Activated T-helper 1 cell treated with anti-CD3 and anti-CD28 coated beads, Interleukin-12 subunit alpha, Interleukin-12 subunit beta, Interleukin-2, Interleukin-4 antibody, amounts not matched to agents 30 ng/mL and 10 ng/mL and 1 ng/mL, durations not matched to agents 14 hours and 24 hours and 36 hours (primary cell): ENCODE data around the gene RPL13A. TPM values are rescaled to one million over a fixed set of nuclear protein-coding genes. Genes with fewer than 3 reads are reported as not detected.
"Not testable (repeated sequence)": the region's sequence is repeated elsewhere in the genome, so short reads cannot be mapped to it uniquely, and the experiment has no call there.

ENCODE experiments used
- DNase-seq: peaks from one replicate; pipeline ENCODE4 v3.0.0; 2021; ENCODE audit warnings: low spot score
- H3K27ac Mint-ChIP-seq: one replicate; pipeline ENCODE4 v1.8.0; 2021; ENCODE audit warnings: mild to moderate bottlenecking, mixed read lengths
- H3K27me3 Mint-ChIP-seq: one replicate; pipeline ENCODE4 v1.8.0; 2022; ENCODE audit warnings: mild to moderate bottlenecking, moderate library complexity, mixed read lengths; ENCODE audit not compliant: insufficient read depth
- H3K36me3 Mint-ChIP-seq: one replicate; pipeline ENCODE4 v1.8.0; 2021; ENCODE audit warnings: low read depth, mixed read lengths
- H3K4me1 Mint-ChIP-seq: one replicate; pipeline ENCODE4 v1.8.0; 2021; ENCODE audit warnings: low read depth, mixed read lengths
- H3K4me3 Mint-ChIP-seq: one replicate; pipeline ENCODE4 v1.8.0; 2021; ENCODE audit warnings: mild to moderate bottlenecking, moderate library complexity, mixed read lengths
- H3K9me3 Mint-ChIP-seq: one replicate; pipeline ENCODE4 v1.8.0; 2021; ENCODE audit warnings: mixed read lengths
- intact Hi-C: fragments of 100-400 bp; cut with micrococcal nuclease; formaldehyde crosslinking; loops from one replicate; pipeline ENCODE4 v1.15.1; 2024
- total RNA-seq: library from RNA; stranded (reverse); gene quantifications from 2 replicates; pipeline ENCODE4 v1.2.3, GENCODE V29; 2022

RPL13A gene
- total RNA-seq, 1 donor from 2014 or later = 2,988 TPM

DNA sequence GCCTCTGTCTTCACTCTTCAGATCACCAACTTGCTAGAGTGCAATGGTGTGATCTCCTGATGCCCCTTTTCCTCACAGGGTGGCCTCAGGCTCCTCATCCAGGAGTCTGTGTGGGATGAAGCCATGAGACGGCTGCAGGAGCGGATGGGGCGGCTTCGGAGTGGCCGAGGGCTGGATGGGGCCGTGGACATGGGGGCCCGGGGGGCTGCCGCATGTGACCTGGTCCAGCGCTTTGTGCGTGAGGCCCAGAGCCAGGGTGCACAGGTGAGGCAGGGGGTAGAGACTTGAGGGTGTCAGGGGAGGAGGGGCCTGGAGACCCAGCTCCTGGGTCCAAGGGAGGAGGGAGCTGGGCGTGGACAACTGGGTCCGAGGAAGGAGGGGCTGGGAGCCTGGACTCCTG is 24.9 kb upstream of the RPL13A start:
- Mint-ChIP-seq H3K4me3 (no peak overlapping the region), H3K27ac (no peak overlapping the region), H3K27me3 (no peaks in the 10 kb centered on the region), H3K36me3 (no peaks in the 10 kb centered on the region), H3K9me3 (no peaks in the 10 kb centered on the region), H3K4me1 (no peaks in the 10 kb centered on the region)
- intact Hi-C loops = no loop called here
- DNase-seq = no peak

DNA sequence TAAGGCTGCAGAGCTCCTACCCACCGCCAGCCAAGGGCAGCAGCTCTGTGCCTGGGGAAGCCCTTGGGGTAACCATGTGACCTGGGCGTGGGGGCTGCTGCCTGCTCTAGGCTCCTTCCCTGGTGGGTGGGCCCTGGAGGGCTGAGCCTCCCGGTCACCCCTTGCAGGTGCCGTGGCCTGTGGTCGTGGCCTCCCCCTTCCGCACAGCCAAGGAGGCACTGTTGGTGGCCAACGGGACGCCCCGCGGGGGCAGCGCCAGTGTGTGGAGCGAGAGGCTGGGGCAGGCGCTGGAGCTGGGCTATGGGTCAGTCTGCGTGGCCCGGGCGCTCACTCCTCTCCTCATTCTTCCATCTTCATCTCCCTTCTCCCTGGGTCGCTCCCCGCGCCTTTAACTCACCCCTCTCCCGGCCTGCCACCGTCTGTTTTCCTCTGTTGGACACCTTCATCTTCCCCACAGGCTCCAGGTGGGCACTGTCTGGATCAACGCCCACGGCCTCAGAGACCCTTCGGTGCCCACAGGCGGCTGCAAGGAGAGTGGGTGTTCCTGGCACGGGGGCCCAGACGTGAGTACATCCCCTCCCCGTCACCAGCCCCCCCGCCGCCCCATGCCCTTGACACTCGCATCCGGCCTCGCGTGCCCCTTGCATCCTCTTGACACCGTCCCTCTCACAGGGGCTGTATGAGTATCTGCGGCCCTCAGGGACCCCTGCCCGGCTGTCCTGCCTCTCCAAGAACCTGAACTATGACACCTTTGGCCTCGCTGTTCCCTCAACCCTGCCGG is 23.3 kb upstream of the RPL13A start:
- no peak for DNase-seq
- Mint-ChIP-seq H3K9me3 (no peaks in the 10 kb centered on the region), H3K36me3 (peaks cover 3% of the 10 kb centered on the region), H3K27ac (no peak overlapping the region), H3K27me3 (no peaks in the 10 kb centered on the region), H3K4me3 (no peak overlapping the region), H3K4me1 (peaks cover 7% of the 10 kb centered on the region)
- intact Hi-C loops = no loop called here

GRCh38 chr19:49465371-49465770 is 22.0 kb upstream of the RPL13A start:
- no peak overlapping the region for H3K4me3 Mint-ChIP-seq
- no peak for DNase-seq
- H3K36me3 Mint-ChIP-seq = peaks cover 3% of the 10 kb centered on the region
- H3K9me3 Mint-ChIP-seq = no peaks in the 10 kb centered on the region
- H3K27ac Mint-ChIP-seq = peak overlapping the region; percentile 40
- H3K27me3 Mint-ChIP-seq = no peaks in the 10 kb centered on the region
- peaks cover 14% of the 10 kb centered on the region for H3K4me1 Mint-ChIP-seq
- intact Hi-C loops = no loop called here

GRCh38 chr19:49468199-49468598 is 19.2 kb upstream of the RPL13A start:
- intact Hi-C loops = no loop called here
- peaks cover 29% of the 10 kb centered on the region for H3K4me1 Mint-ChIP-seq

GRCh38 chr19:49468746-49469447 is 18.5 kb upstream of the RPL13A start:
- peak; percentile 92 for DNase-seq
- H3K4me3 Mint-ChIP-seq = peak overlapping the region; percentile 82
- H3K27me3 Mint-ChIP-seq = no peaks in the 10 kb centered on the region
- peaks cover 3% of the 10 kb centered on the region for H3K36me3 Mint-ChIP-seq
- intact Hi-C loops = loop anchor here (1.0 kb wide), 3 partner anchors 16 to 27 kb away; partner anchors contain the start of genes ALDH16A1, RPL13A and RPS11
- H3K27ac Mint-ChIP-seq = peak overlapping the region; percentile 99
- H3K4me1 Mint-ChIP-seq = peaks cover 32% of the 10 kb centered on the region
- H3K9me3 Mint-ChIP-seq = no peaks in the 10 kb centered on the region

More at GRCh38 chr19:49468199-49468598, 19.2 kb upstream of the RPL13A start:
- Mint-ChIP-seq H3K9me3 (no peaks in the 10 kb centered on the region), H3K4me3 (no peak overlapping the region), H3K27me3 (no peaks in the 10 kb centered on the region), H3K27ac (peak overlapping the region; percentile 99), H3K36me3 (peaks cover 3% of the 10 kb centered on the region)
- no peak for DNase-seq

GRCh38 chr19:49469828-49470614 is 17.4 kb upstream of the RPL13A start:
- H3K36me3 Mint-ChIP-seq = peaks cover 3% of the 10 kb centered on the region
- peak; percentile 84 for DNase-seq
- no peaks in the 10 kb centered on the region for H3K27me3 Mint-ChIP-seq
- H3K9me3 Mint-ChIP-seq = no peaks in the 10 kb centered on the region
- peak overlapping the region; percentile 86 for H3K27ac Mint-ChIP-seq
- intact Hi-C loops = loop anchor here (1.0 to 2.0 kb wide), 7 partner anchors 17 to 135 kb away; partner anchors contain the start of genes ALDH16A1, CD37, DKKL1 and RPL13A
- H3K4me3 Mint-ChIP-seq = peak overlapping the region; percentile 67
- peaks cover 34% of the 10 kb centered on the region for H3K4me1 Mint-ChIP-seq

DNA sequence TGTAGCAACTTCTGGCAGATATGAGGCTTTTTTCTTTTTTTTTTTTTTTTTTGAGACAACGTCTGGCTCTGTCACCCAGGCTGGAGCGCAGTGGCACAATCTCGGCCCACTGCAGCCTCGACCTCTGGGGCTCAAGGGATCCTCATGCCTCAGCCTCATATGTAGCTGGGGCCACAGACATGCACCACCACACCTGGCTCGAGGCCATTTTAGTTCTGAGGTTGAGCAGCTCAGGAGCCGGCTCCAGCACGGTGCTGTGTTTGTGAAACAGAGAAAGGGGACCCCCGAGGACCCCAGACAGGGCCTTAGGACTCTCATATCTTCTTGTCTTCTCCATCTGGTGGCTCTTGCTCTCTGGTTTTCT is 16.8 kb upstream of the RPL13A start:
- peaks cover 39% of the 10 kb centered on the region for H3K4me1 Mint-ChIP-seq
- intact Hi-C loops = loop anchor here (1.0 to 2.0 kb wide), 4 partner anchors 27 to 136 kb away; partner anchors contain the start of genes CD37 and DKKL1
- H3K9me3 Mint-ChIP-seq = no peaks in the 10 kb centered on the region
- no peak for DNase-seq
- H3K27ac Mint-ChIP-seq = peak overlapping the region; percentile 86
- H3K4me3 Mint-ChIP-seq = peak overlapping the region; percentile 67
- H3K36me3 Mint-ChIP-seq = peaks cover 3% of the 10 kb centered on the region
- H3K27me3 Mint-ChIP-seq = no peaks in the 10 kb centered on the region

DNA sequence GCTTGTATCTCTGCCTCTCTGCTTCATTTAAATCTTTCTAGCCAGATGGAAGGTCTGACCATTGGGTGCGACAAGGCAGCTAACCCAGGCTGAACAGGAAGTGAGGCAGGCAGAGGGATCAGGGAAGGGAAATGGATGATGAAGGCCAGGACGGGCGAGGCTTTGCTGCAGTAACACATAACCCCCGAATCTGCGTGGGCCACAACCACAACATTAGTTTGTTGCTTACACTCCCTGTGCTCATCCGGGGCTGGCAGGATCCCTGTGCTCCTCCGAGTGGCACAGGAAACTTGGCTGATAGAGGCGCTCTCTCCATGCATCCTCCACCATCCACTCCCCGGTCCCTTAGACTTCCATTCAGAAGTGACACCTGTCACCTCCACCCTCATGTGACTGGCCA is 14.5 kb upstream of the RPL13A start:
- Mint-ChIP-seq H3K36me3 (peaks cover 10% of the 10 kb centered on the region), H3K27me3 (no peaks in the 10 kb centered on the region), H3K9me3 (no peaks in the 10 kb centered on the region), H3K27ac (peak overlapping the region; percentile 97), H3K4me3 (peak overlapping the region; percentile 91), H3K4me1 (peaks cover 50% of the 10 kb centered on the region)
- intact Hi-C loops = no loop called here
- no peak for DNase-seq

DNA sequence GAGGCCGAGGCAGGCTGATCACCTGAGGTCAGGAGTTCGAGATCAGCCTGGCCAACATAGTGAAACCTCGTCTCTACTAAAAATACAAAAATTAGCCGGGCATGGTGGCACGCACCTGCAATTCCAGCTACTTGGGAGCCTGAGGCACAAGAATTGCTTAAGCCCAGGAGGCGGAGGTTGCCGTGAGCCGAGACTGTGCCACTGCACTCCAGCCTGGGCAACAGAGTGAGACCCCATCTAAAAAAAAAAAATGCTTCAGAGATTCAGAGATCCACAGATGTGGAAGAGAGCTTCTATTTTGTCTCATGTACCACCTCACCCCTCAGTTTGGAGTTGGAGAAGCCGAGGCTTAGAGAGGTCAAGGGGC is 13.9 kb upstream of the RPL13A start:
- H3K4me3 Mint-ChIP-seq = peak overlapping the region; percentile 91
- H3K27me3 Mint-ChIP-seq, H3K9me3 Mint-ChIP-seq, DNase-seq, intact Hi-C loops: not testable (repeated sequence)
- peaks cover 50% of the 10 kb centered on the region for H3K4me1 Mint-ChIP-seq
- peak overlapping the region; percentile 97 for H3K27ac Mint-ChIP-seq
- H3K36me3 Mint-ChIP-seq = peaks cover 10% of the 10 kb centered on the region

DNA sequence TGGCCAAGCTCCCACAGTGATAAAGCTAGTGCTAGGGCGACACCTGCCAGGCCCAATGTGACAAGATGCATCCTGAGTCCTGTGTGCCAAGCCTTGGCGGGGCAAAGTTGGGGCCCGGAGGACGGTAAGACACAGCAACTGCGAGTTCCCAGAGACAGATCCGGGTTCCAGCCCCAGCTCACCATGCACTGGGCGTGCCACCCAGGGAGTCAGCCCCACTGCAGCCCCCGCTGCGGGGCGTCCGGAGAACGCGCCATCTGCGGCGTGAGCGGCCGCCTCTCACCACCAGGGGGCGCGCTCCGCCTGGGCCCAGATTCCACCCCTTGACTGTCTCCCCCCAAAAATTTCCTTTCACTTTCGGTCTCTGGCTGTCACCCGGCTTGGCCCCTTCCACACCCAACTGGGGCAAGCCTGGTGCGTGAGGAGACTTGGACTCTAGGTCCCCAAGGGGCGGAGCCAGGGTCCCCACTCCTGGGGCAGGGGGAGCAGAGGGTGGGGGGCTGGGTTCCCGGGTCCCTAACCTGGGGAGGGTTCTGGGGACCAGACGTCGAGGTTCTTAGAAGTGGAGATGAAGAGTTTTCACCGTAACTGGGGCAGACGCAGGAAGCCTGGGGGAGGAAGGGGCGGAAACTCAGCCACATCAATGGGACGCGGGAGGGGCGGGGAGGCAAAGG is 13.4 kb upstream of the RPL13A start, which contains the start of gene FLT3LG:
Gene FLT3LG (plus strand): TSS at position 348 of the 674 bp plus-strand sequence. CDS start 425 bp downstream, outside the sequence.
- intact Hi-C loops = loop anchor here (1.0 kb wide), 2 partner anchors 13 to 96 kb away; partner anchors contain the start of gene RPL13A
- peaks cover 10% of the 10 kb centered on the region for H3K36me3 Mint-ChIP-seq

GRCh38 chr19:49474542-49474924 is 12.9 kb upstream of the RPL13A start:
- Mint-ChIP-seq H3K27me3 (no peaks in the 10 kb centered on the region), H3K36me3 (peaks cover 10% of the 10 kb centered on the region), H3K9me3 (no peaks in the 10 kb centered on the region), H3K27ac (peak overlapping the region; percentile 97), H3K4me1 (peaks cover 42% of the 10 kb centered on the region), H3K4me3 (peak overlapping the region; percentile 91)
- no peak for DNase-seq
- intact Hi-C loops = loop anchor here (1.0 kb wide), 2 partner anchors 13 to 96 kb away; partner anchors contain the start of gene RPL13A

More for the DNA sequence above, 13.4 kb upstream of the RPL13A start, which contains the start of gene FLT3LG:
- no peaks in the 10 kb centered on the region for H3K9me3 Mint-ChIP-seq
- peak within 1 kb of the TSS; percentile 97 for H3K27ac Mint-ChIP-seq
- H3K4me3 Mint-ChIP-seq = peak within 1 kb of the TSS; percentile 91
- H3K27me3 Mint-ChIP-seq = no peaks in the 10 kb centered on the region
- DNase-seq = peak; percentile 94
- H3K4me1 Mint-ChIP-seq = peaks cover 45% of the 10 kb centered on the region
